ENCODE measurements around the gene NCOA3. TPM values are rescaled to one million over a fixed set of nuclear protein-coding genes. Genes with fewer than 3 reads are reported as not detected.

NCOA3 gene
- total RNA-seq, 4 donors from 2014 or later: 45.1 to 77.8 (median 56.3) TPM

DNA sequence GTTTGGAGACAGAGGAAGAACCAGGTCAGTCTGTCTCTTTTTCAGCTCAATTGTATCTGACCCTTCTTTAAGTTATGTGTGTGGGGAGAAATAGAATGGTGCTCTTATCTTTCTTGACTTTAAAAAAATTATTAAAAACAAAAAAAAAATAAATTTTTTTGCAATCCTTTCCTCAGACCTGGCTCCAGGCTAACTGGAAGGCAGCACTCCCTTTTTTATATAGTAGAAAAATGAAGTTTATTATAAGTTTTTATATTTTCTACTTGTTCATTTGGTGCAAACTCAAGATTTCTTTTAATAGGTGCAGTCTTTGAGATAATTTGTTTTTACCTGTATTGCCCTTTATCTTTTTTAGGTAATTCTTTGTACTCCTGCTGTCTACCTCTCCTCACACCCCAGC is 153.9 kb downstream of the NCOA3 start:
- no peaks in the 10 kb centered on the region for H3K4me1 ChIP-seq
- no peaks in the 10 kb centered on the region for H3K9me3 ChIP-seq
- TF ChIP-seq POLR2A (IDR thresholded peaks at IDR 0.05) (no peak), EP300 (IDR thresholded peaks at IDR 0.05) (no peak), POLR2AphosphoS5 (IDR thresholded peaks at IDR 0.05) (no peak), CTCF (IDR thresholded peaks at IDR 0.05) (no peak)
- peaks cover 92% of the 10 kb centered on the region for H3K36me3 ChIP-seq
- DNase-seq (ENCODE audit: low spot score in 2 of 2): no peak
- no peak overlapping the region for H3K27ac ChIP-seq
- no peak overlapping the region for H3K4me3 ChIP-seq
- no peaks in the 10 kb centered on the region for H3K27me3 ChIP-seq

DNA sequence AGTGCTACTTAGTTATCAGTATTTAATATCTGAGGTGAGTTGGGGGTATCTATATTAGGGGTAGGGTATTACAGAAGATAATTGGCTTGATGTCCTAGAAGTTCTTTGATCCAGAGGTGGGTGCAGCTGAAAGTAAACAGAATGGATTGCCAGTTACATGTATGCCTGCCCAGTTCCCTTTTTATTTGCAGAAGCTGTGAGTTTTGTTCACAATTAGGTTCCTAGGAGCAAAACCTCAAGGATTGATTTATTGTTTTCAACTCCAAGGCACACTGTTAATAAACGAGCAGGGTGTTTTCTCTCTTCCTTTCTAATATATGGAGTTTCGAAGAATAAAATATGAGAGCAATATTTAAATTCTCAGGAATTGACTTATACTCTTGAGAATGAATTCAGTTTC is 154.6 kb downstream of the NCOA3 start:
- WGBS: 79% methylated on average over 2 of the region's 2 CpGs
- no peaks in the 10 kb centered on the region for H3K27me3 ChIP-seq
- no peak for DNase-seq (ENCODE audit: low spot score in 2 of 2)
- H3K4me3 ChIP-seq: no peak overlapping the region
- no peak overlapping the region for H3K27ac ChIP-seq
- peaks cover 88% of the 10 kb centered on the region for H3K36me3 ChIP-seq
- H3K4me1 ChIP-seq: no peaks in the 10 kb centered on the region
- no peak for TF ChIP-seq CTCF (IDR thresholded peaks at IDR 0.05)
- no peak for TF ChIP-seq EP300 (IDR thresholded peaks at IDR 0.05)
- TF ChIP-seq POLR2AphosphoS5 (IDR thresholded peaks at IDR 0.05): no peak
- no peak for TF ChIP-seq POLR2A (IDR thresholded peaks at IDR 0.05)
- H3K9me3 ChIP-seq: no peaks in the 10 kb centered on the region

- H3K27me3 ChIP-seq: no peaks in the 10 kb centered on the region
- 66% methylated on average over 7 of the region's 7 CpGs for WGBS
- H3K27ac ChIP-seq: no peak overlapping the region
- H3K4me1 ChIP-seq: peaks cover 8% of the 10 kb centered on the region
- no peak for DNase-seq (ENCODE audit: low spot score in 2 of 2)
- TF ChIP-seq CTCF (IDR thresholded peaks at IDR 0.05): no peak
- no peak for TF ChIP-seq POLR2A (IDR thresholded peaks at IDR 0.05)
- H3K4me3 ChIP-seq: no peak overlapping the region
- no peaks in the 10 kb centered on the region for H3K9me3 ChIP-seq
- peaks cover 71% of the 10 kb centered on the region for H3K36me3 ChIP-seq
Observed at GRCh38 chr20:47659904-47660601, 158.4 kb downstream of the NCOA3 start.

DNA sequence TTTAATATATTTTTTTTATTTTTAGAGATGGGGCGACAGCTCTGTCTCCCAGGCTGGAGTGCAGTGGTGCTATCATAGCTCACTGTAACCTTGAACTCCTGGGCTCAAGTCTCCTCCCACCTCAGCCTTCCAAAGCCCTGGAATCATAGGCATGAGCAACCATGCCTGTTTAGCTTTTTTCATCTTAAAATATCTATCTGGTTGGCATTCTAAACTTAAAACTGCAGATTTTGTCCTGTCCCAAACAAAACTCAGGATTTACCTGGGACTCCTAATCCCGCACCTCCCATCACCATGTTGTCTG is 158.9 kb downstream of the NCOA3 start:
- TF ChIP-seq EP300 (IDR thresholded peaks at IDR 0.05) (no peak), CTCF (IDR thresholded peaks at IDR 0.05) (no peak), POLR2A (IDR thresholded peaks at IDR 0.05) (no peak), POLR2AphosphoS5 (IDR thresholded peaks at IDR 0.05) (no peak)
- Histone ChIP-seq H3K27me3 (no peaks in the 10 kb centered on the region), H3K4me1 (peaks cover 13% of the 10 kb centered on the region), H3K9me3 (no peaks in the 10 kb centered on the region), H3K36me3 (peaks cover 67% of the 10 kb centered on the region), H3K4me3 (no peak overlapping the region), H3K27ac (no peak overlapping the region)
- 94% methylated on average over 2 of the region's 2 CpGs for WGBS
- DNase-seq (ENCODE audit: low spot score in 2 of 2): no peak

DNA sequence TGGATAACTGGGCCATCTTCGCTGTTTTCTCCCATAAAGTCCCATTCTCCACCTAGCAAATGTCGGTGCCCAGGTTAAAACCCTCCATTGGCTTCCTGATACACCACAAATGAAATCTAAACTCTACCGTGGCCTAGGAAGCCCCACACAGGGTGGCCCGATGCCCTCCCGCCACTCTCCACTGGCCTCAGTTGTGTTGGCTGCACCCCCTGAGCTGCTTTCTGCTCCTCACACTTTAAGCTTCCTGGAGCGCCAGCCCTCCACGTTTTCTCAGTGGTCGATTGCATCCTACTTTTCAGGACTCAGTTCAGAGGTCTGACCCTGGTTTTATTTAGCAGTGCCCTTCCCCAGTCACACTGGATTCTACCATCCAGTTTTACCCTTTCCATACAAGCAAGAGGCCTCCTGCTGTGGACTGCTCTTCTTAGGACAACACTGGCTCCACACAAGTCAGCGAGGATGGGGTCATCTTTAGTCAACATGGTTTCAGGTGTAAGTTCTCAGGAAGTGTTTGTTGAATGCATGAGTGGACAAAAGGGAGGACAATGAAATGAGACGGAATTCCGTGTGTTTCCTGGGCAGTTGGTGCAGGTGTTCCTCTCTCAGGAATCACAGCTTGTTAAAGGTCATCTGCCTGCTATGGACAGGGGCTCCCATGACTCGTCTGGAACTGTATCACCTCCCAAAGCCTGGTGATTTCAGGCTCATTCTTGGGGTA is 159.5 kb downstream of the NCOA3 start:
- TF ChIP-seq POLR2AphosphoS5 (IDR thresholded peaks at IDR 0.05) (no peak), CTCF (IDR thresholded peaks at IDR 0.05) (no peak), POLR2A (IDR thresholded peaks at IDR 0.05) (no peak)
- 86% methylated on average over 12 of the region's 12 CpGs for WGBS

More for the DNA sequence above, 159.5 kb downstream of the NCOA3 start:
- Histone ChIP-seq H3K4me3 (no peak overlapping the region), H3K9me3 (no peaks in the 10 kb centered on the region), H3K36me3 (peaks cover 63% of the 10 kb centered on the region), H3K27ac (no peak overlapping the region), H3K4me1 (peaks cover 16% of the 10 kb centered on the region), H3K27me3 (no peaks in the 10 kb centered on the region)
- DNase-seq (ENCODE audit: low spot score in 2 of 2): no peak
